ENCODE data around the gene WRNIP1. TPM values are rescaled to one million over a fixed set of nuclear protein-coding genes. Genes with fewer than 3 reads are reported as not detected.

The WRNIP1 gene
- total RNA-seq, 1 experiment from 2014 or later = 36.3 TPM

DNA sequence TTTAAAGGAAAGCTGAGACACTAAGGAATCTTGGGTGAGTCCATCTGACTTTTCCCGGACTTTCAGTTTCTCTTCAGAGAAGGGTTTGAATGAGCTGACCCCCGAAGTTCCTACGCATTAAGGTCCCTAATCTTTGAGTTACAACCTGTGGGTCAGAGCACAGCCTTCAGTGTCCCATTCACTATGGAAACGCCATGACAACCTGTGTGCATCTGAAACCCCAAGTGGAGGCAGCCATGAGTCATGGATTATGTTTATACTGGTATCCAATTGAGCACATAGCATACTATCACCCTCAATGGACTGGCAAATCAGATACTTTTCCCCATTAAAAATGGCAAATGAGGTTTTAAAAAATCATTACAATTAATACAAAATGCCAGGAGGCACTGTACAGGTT lies 25.9 kb upstream of the WRNIP1 start (continued):
- TF ChIP-seq ZNF281 (CRISPR knock-in tag; IDR thresholded peaks at IDR 0.05) (no peak), ZNF138 (CRISPR knock-in tag; conservative IDR thresholded peaks at IDR 0.05) (no peak), USF2 (CRISPR knock-in tag; IDR thresholded peaks at IDR 0.05) (no peak), RORB (CRISPR knock-in tag; IDR thresholded peaks at IDR 0.05) (no peak), NFE2L1 (CRISPR knock-in tag; IDR thresholded peaks at IDR 0.05) (no peak), ERG (CRISPR knock-in tag; IDR thresholded peaks at IDR 0.05) (no peak), NR3C1 (CRISPR knock-in tag; conservative IDR thresholded peaks at IDR 0.05; ENCODE audit: low read depth) (no peak), ZBTB21 (CRISPR knock-in tag; IDR thresholded peaks at IDR 0.05; ENCODE audit: borderline replicate concordance) (no peak), GRHL2 (CRISPR knock-in tag; IDR thresholded peaks at IDR 0.05; ENCODE audit: insufficient replicate concordance, severe bottlenecking) (no peak)
- TF ChIP-seq, protein P1, sequence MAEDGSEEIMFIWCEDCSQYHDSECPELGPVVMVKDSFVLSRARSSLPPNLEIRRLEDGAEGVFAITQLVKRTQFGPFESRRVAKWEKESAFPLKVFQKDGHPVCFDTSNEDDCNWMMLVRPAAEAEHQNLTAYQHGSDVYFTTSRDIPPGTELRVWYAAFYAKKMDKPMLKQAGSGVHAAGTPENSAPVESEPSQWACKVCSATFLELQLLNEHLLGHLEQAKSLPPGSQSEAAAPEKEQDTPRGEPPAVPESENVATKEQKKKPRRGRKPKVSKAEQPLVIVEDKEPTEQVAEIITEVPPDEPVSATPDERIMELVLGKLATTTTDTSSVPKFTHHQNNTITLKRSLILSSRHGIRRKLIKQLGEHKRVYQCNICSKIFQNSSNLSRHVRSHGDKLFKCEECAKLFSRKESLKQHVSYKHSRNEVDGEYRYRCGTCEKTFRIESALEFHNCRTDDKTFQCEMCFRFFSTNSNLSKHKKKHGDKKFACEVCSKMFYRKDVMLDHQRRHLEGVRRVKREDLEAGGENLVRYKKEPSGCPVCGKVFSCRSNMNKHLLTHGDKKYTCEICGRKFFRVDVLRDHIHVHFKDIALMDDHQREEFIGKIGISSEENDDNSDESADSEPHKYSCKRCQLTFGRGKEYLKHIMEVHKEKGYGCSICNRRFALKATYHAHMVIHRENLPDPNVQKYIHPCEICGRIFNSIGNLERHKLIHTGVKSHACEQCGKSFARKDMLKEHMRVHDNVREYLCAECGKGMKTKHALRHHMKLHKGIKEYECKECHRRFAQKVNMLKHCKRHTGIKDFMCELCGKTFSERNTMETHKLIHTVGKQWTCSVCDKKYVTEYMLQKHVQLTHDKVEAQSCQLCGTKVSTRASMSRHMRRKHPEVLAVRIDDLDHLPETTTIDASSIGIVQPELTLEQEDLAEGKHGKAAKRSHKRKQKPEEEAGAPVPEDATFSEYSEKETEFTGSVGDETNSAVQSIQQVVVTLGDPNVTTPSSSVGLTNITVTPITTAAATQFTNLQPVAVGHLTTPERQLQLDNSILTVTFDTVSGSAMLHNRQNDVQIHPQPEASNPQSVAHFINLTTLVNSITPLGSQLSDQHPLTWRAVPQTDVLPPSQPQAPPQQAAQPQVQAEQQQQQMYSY (CRISPR knock-in tag; IDR thresholded peaks at IDR 0.05) = no peak

- Mint-ChIP-seq H3K4me3 (no peak overlapping the region), H3K4me1 (peaks cover 27% of the 10 kb centered on the region)
These were observed 24.6 kb upstream of the WRNIP1 start for GRCh38 chr6:2740581-2740980.

More at GRCh38 chr6:2740581-2740980, 24.6 kb upstream of the WRNIP1 start:
- TF ChIP-seq USF1 (CRISPR knock-in tag; IDR thresholded peaks at IDR 0.05) (no peak), JUN (CRISPR knock-in tag; IDR thresholded peaks at IDR 0.05) (no peak), FOXK1 (CRISPR knock-in tag; IDR thresholded peaks at IDR 0.05) (no peak), MYBL2 (CRISPR knock-in tag; IDR thresholded peaks at IDR 0.05) (no peak), HMGXB4 (CRISPR knock-in tag; IDR thresholded peaks at IDR 0.05) (no peak)
- ATAC-seq (no peak), DNase-seq (ENCODE audit: low spot score) (no peak)
- Mint-ChIP-seq H3K36me3 (no peaks in the 10 kb centered on the region), H3K27ac (no peak overlapping the region), H3K9me3 (no peaks in the 10 kb centered on the region; the same call in 1 of the 2 replicates), H3K27me3 (ENCODE audit: low read depth) (no peaks in the 10 kb centered on the region)
- POLR2A ChIA-PET = no interaction called here
- CTCF ChIA-PET = interaction anchor here (0.6 to 2.2 kb wide), 2 partner anchors 9 to 386 kb away, joined by 4 to 13 read pairs; partner anchors contain the start of gene MYLK4

Data from WTC11 (cell line).